Fibroblast of pulmonary artery (primary cell): ENCODE measurements around the gene TNS1.

Experiments
- DNase-seq: peaks from one replicate; pipeline ENCODE4 v3.0.0-alpha.2; 2010; ENCODE audit warnings: low read depth
- H3K4me3 ChIP-seq: replicated peaks from 2 replicates; pipeline ENCODE4 v1.5.1; 2011; ENCODE audit warnings: low read depth, mild to moderate bottlenecking, control low read depth, low read length, moderate library complexity
- CTCF ChIP-seq: IDR thresholded peaks from 2 replicates; pipeline ENCODE4 v1.5.1; 2011; ENCODE audit warnings: mild to moderate bottlenecking, control low read depth, low read length, inconsistent platforms; ENCODE audit errors: missing control alignments

The TNS1 gene

GRCh38 chr2:217808326-217808725 is 194.5 kb downstream of the TNS1 start:
- H3K4me3 ChIP-seq: no peak overlapping the region
- no peak for DNase-seq
- TF ChIP-seq CTCF: no peak

GRCh38 chr2:217807753-217808152 is 195.0 kb downstream of the TNS1 start:
- DNase-seq: no peak
- no peak for TF ChIP-seq CTCF
- H3K4me3 ChIP-seq: no peak overlapping the region

- no peak overlapping the region for H3K4me3 ChIP-seq
- TF ChIP-seq CTCF: no peak
- DNase-seq: no peak
Measured at GRCh38 chr2:217807025-217807424, 195.8 kb downstream of the TNS1 start.

- TF ChIP-seq CTCF: no peak
- DNase-seq: no peak
- H3K4me3 ChIP-seq: no peak overlapping the region
Measured at GRCh38 chr2:217806482-217806765, 196.4 kb downstream of the TNS1 start.

- no peak for DNase-seq
- no peak for TF ChIP-seq CTCF
- H3K4me3 ChIP-seq: no peak overlapping the region
Measured at GRCh38 chr2:217805668-217806481, 196.9 kb downstream of the TNS1 start.

GRCh38 chr2:217804791-217805667 is 197.8 kb downstream of the TNS1 start:
- no peak for TF ChIP-seq CTCF
- H3K4me3 ChIP-seq: no peak overlapping the region
- no peak for DNase-seq
